ENCODE measurements around the gene CPPED1.

The CPPED1 gene

GRCh38 chr16:12653820-12654392, 149.8 kb downstream of the CPPED1 start:
- Histone ChIP-seq H3K9ac (ENCODE audit: low read length) (no peak overlapping the region), H3K4me3 (ENCODE audit: low read length) (no peak overlapping the region), H3K36me3 (ENCODE audit: control insufficient read depth, low read depth, low read length) (no peaks in the 10 kb centered on the region), H3K9me3 (ENCODE audit: control insufficient read depth, low read depth, low read length) (no peaks in the 10 kb centered on the region), H3K27me3 (ENCODE audit: control insufficient read depth, insufficient read depth, low read length) (no peaks in the 10 kb centered on the region), H3K27ac (ENCODE audit: low read length) (no peak overlapping the region), H3K4me1 (ENCODE audit: control insufficient read depth, low read depth, low read length) (no peaks in the 10 kb centered on the region)

GRCh38 chr16:12652924-12653323, 150.8 kb downstream of the CPPED1 start:
- Histone ChIP-seq H3K36me3 (ENCODE audit: control insufficient read depth, low read depth, low read length) (no peaks in the 10 kb centered on the region), H3K9me3 (ENCODE audit: control insufficient read depth, low read depth, low read length) (no peaks in the 10 kb centered on the region), H3K4me1 (ENCODE audit: control insufficient read depth, low read depth, low read length) (no peaks in the 10 kb centered on the region), H3K27ac (ENCODE audit: low read length) (no peak overlapping the region), H3K27me3 (ENCODE audit: control insufficient read depth, insufficient read depth, low read length) (no peaks in the 10 kb centered on the region), H3K9ac (ENCODE audit: low read length) (no peak overlapping the region), H3K4me3 (ENCODE audit: low read length) (no peak overlapping the region)

GRCh38 chr16:12651765-12652512, 151.7 kb downstream of the CPPED1 start:
- no peaks in the 10 kb centered on the region for H3K4me1 ChIP-seq (ENCODE audit: control insufficient read depth, low read depth, low read length)
- no peaks in the 10 kb centered on the region for H3K9me3 ChIP-seq (ENCODE audit: control insufficient read depth, low read depth, low read length)
- no peak overlapping the region for H3K27ac ChIP-seq (ENCODE audit: low read length)
- no peaks in the 10 kb centered on the region for H3K36me3 ChIP-seq (ENCODE audit: control insufficient read depth, low read depth, low read length)
- no peak overlapping the region for H3K9ac ChIP-seq (ENCODE audit: low read length)
- H3K4me3 ChIP-seq (ENCODE audit: low read length): no peak overlapping the region
- H3K27me3 ChIP-seq (ENCODE audit: control insufficient read depth, insufficient read depth, low read length): no peaks in the 10 kb centered on the region

- Histone ChIP-seq H3K4me1 (ENCODE audit: control insufficient read depth, low read depth, low read length) (no peaks in the 10 kb centered on the region), H3K9ac (ENCODE audit: low read length) (no peak overlapping the region), H3K27ac (ENCODE audit: low read length) (no peak overlapping the region), H3K9me3 (ENCODE audit: control insufficient read depth, low read depth, low read length) (no peaks in the 10 kb centered on the region), H3K4me3 (ENCODE audit: low read length) (no peak overlapping the region), H3K27me3 (ENCODE audit: control insufficient read depth, insufficient read depth, low read length) (no peaks in the 10 kb centered on the region), H3K36me3 (ENCODE audit: control insufficient read depth, low read depth, low read length) (no peaks in the 10 kb centered on the region)
These were observed 154.3 kb downstream of the CPPED1 start for GRCh38 chr16:12649356-12649755.

GRCh38 chr16:12646490-12647274, 157.0 kb downstream of the CPPED1 start:
- no peaks in the 10 kb centered on the region for H3K9me3 ChIP-seq (ENCODE audit: control insufficient read depth, low read depth, low read length)
- H3K4me3 ChIP-seq (ENCODE audit: low read length): no peak overlapping the region

GRCh38 chr16:12646098-12646489, 157.6 kb downstream of the CPPED1 start:
- H3K9ac ChIP-seq (ENCODE audit: low read length): no peak overlapping the region
- H3K9me3 ChIP-seq (ENCODE audit: control insufficient read depth, low read depth, low read length): no peaks in the 10 kb centered on the region

More at GRCh38 chr16:12646490-12647274, 157.0 kb downstream of the CPPED1 start:
- no peaks in the 10 kb centered on the region for H3K36me3 ChIP-seq (ENCODE audit: control insufficient read depth, low read depth, low read length)
- H3K27me3 ChIP-seq (ENCODE audit: control insufficient read depth, insufficient read depth, low read length): no peaks in the 10 kb centered on the region
- no peak overlapping the region for H3K9ac ChIP-seq (ENCODE audit: low read length)
- no peaks in the 10 kb centered on the region for H3K4me1 ChIP-seq (ENCODE audit: control insufficient read depth, low read depth, low read length)
- H3K27ac ChIP-seq (ENCODE audit: low read length): no peak overlapping the region

DNA sequence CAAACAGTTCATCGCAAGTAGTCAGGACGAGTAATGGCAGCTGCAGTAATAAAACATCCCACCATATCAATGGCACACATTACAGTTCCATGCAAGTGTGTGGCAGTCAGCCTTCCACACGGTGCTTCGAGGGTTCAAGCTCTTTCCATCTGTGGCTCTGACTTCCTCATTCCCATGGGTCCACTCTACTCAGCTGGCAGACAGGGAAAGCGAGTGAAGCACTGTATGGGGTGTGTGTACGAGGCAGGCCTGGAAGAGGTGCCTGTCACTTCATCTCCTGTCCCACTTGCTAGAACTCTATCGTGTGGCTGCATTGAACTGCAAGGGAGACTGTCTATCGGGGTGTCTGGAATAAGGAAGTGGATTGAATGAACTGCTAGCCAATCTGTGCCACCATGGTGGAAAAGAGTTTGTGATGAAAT, 160.6 kb downstream of the CPPED1 start:
- Histone ChIP-seq H3K9me3 (ENCODE audit: control insufficient read depth, low read depth, low read length) (no peaks in the 10 kb centered on the region), H3K27ac (ENCODE audit: low read length) (no peak overlapping the region), H3K36me3 (ENCODE audit: control insufficient read depth, low read depth, low read length) (no peaks in the 10 kb centered on the region), H3K4me3 (ENCODE audit: low read length) (no peak overlapping the region), H3K4me1 (ENCODE audit: control insufficient read depth, low read depth, low read length) (no peaks in the 10 kb centered on the region), H3K9ac (ENCODE audit: low read length) (no peak overlapping the region), H3K27me3 (ENCODE audit: control insufficient read depth, insufficient read depth, low read length) (no peaks in the 10 kb centered on the region)

More at GRCh38 chr16:12646098-12646489, 157.6 kb downstream of the CPPED1 start:
- Histone ChIP-seq H3K4me3 (ENCODE audit: low read length) (no peak overlapping the region), H3K27ac (ENCODE audit: low read length) (no peak overlapping the region), H3K4me1 (ENCODE audit: control insufficient read depth, low read depth, low read length) (no peaks in the 10 kb centered on the region), H3K36me3 (ENCODE audit: control insufficient read depth, low read depth, low read length) (no peaks in the 10 kb centered on the region), H3K27me3 (ENCODE audit: control insufficient read depth, insufficient read depth, low read length) (no peaks in the 10 kb centered on the region)

DNA sequence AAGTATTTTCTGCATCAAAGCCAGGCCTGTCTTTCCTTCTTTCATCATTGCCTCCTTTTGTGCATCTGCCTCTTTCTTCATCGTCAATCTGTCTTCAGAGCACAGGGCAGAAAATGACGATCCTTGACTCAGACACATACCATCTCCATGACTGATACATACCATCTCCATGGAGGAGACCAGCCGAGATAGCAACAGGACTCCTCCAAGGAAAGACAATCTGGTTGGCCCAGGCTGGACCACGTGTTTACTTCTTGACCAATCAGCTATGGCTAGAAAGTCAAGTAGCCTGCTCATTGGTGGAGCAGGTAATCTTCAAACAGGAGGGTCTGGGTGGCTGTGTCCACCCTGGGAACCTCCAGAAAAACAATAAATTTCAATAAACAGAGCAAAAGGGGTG, 164.6 kb downstream of the CPPED1 start:
- Histone ChIP-seq H3K4me1 (ENCODE audit: control insufficient read depth, low read depth, low read length) (no peaks in the 10 kb centered on the region), H3K9me3 (ENCODE audit: control insufficient read depth, low read depth, low read length) (no peaks in the 10 kb centered on the region), H3K27ac (ENCODE audit: low read length) (no peak overlapping the region), H3K4me3 (ENCODE audit: low read length) (no peak overlapping the region), H3K36me3 (ENCODE audit: control insufficient read depth, low read depth, low read length) (no peaks in the 10 kb centered on the region), H3K9ac (ENCODE audit: low read length) (no peak overlapping the region), H3K27me3 (ENCODE audit: control insufficient read depth, insufficient read depth, low read length) (no peaks in the 10 kb centered on the region)

- Histone ChIP-seq H3K9ac (ENCODE audit: low read length) (no peak overlapping the region), H3K27ac (ENCODE audit: low read length) (no peak overlapping the region), H3K27me3 (ENCODE audit: control insufficient read depth, insufficient read depth, low read length) (no peaks in the 10 kb centered on the region), H3K4me1 (ENCODE audit: control insufficient read depth, low read depth, low read length) (no peaks in the 10 kb centered on the region), H3K9me3 (ENCODE audit: control insufficient read depth, low read depth, low read length) (no peaks in the 10 kb centered on the region), H3K4me3 (ENCODE audit: low read length) (no peak overlapping the region), H3K36me3 (ENCODE audit: control insufficient read depth, low read depth, low read length) (no peaks in the 10 kb centered on the region)
These were observed 166.7 kb downstream of the CPPED1 start for GRCh38 chr16:12637002-12637401.

- no peaks in the 10 kb centered on the region for H3K27me3 ChIP-seq (ENCODE audit: control insufficient read depth, insufficient read depth, low read length)
- H3K4me1 ChIP-seq (ENCODE audit: control insufficient read depth, low read depth, low read length): no peaks in the 10 kb centered on the region
- H3K4me3 ChIP-seq (ENCODE audit: low read length): no peak overlapping the region
- H3K36me3 ChIP-seq (ENCODE audit: control insufficient read depth, low read depth, low read length): no peaks in the 10 kb centered on the region
- H3K27ac ChIP-seq (ENCODE audit: low read length): no peak overlapping the region
- H3K9me3 ChIP-seq (ENCODE audit: control insufficient read depth, low read depth, low read length): no peaks in the 10 kb centered on the region
- no peak overlapping the region for H3K9ac ChIP-seq (ENCODE audit: low read length)
These were observed 174.4 kb downstream of the CPPED1 start for GRCh38 chr16:12629271-12629670.

DNA sequence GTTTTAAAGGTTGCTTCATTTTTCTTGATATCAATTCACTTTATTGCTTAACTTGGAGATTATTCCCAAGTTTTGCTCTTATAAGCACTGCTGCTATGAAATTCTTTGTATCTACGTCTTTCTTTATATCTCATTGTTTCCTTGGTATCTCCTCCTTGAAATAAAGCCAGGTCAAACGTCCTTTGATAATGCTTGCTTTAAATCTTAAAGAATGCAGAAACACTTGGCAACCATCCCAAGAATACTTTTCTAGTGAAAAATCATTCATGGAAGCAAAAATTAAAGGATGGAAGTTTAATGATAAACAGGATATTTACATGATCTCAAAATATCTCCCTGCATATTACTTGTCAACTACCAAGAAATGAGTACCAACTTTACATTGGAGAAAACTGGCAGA, 175.2 kb downstream of the CPPED1 start:
- Histone ChIP-seq H3K4me1 (ENCODE audit: control insufficient read depth, low read depth, low read length) (no peaks in the 10 kb centered on the region), H3K9me3 (ENCODE audit: control insufficient read depth, low read depth, low read length) (no peaks in the 10 kb centered on the region), H3K4me3 (ENCODE audit: low read length) (no peak overlapping the region), H3K9ac (ENCODE audit: low read length) (no peak overlapping the region), H3K27me3 (ENCODE audit: control insufficient read depth, insufficient read depth, low read length) (no peaks in the 10 kb centered on the region), H3K27ac (ENCODE audit: low read length) (no peak overlapping the region), H3K36me3 (ENCODE audit: control insufficient read depth, low read depth, low read length) (no peaks in the 10 kb centered on the region)
